ENCODE results near the gene CST6.

DNA sequence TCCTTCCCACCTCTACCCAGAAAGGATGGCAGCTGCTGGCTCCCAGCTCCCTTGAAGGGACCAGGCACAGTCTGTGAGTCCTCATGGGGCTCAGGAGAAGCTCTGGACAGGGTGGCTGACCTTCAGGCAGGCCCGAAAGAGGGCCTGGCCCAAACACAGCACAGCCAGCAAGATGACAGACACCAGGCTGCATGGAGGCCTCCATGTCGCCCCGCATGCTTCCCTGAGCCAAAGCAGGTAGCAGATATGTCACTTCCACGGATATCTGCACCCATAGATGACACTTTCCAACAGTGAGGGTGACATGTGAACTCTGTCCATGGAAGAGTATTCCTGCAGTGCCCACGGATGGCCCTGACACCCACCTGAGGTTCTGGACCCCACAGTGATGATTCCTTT lies 28.2 kb upstream of the CST6 start:
- no peak for TF ChIP-seq POLR2A (IDR thresholded peaks at IDR 0.05)
- TF ChIP-seq, protein P1, sequence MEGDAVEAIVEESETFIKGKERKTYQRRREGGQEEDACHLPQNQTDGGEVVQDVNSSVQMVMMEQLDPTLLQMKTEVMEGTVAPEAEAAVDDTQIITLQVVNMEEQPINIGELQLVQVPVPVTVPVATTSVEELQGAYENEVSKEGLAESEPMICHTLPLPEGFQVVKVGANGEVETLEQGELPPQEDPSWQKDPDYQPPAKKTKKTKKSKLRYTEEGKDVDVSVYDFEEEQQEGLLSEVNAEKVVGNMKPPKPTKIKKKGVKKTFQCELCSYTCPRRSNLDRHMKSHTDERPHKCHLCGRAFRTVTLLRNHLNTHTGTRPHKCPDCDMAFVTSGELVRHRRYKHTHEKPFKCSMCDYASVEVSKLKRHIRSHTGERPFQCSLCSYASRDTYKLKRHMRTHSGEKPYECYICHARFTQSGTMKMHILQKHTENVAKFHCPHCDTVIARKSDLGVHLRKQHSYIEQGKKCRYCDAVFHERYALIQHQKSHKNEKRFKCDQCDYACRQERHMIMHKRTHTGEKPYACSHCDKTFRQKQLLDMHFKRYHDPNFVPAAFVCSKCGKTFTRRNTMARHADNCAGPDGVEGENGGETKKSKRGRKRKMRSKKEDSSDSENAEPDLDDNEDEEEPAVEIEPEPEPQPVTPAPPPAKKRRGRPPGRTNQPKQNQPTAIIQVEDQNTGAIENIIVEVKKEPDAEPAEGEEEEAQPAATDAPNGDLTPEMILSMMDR (IDR thresholded peaks at IDR 0.05), result no peak

Measured in lower leg skin (tissue), 3 donors.